ENCODE measurements around the gene VPS33B.
"Not testable (repeated sequence)": the region's sequence is repeated elsewhere in the genome, so short reads cannot be mapped to it uniquely, and the experiment has no call there.

The VPS33B gene

DNA sequence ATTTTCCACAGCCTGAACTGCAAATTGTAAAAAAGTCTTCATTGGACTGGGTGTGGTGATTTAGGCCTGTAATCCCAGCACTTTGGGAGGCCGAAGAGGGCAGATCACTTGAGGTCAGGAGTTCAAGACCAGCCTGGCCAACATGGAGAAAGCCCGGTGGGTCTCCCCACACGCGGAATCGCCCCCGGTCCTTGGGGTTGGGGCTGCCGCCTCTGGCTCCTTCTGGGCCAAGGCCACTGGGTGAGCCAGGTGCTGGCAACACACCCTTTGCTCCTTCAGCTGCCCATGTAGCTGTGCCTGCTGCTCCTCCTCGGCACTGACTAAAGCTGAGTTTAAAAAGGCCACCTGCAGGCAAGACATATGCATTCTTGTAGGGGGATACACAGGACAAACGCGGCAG, 9.4 kb upstream of the VPS33B start:
- TF ChIP-seq, protein P1, sequence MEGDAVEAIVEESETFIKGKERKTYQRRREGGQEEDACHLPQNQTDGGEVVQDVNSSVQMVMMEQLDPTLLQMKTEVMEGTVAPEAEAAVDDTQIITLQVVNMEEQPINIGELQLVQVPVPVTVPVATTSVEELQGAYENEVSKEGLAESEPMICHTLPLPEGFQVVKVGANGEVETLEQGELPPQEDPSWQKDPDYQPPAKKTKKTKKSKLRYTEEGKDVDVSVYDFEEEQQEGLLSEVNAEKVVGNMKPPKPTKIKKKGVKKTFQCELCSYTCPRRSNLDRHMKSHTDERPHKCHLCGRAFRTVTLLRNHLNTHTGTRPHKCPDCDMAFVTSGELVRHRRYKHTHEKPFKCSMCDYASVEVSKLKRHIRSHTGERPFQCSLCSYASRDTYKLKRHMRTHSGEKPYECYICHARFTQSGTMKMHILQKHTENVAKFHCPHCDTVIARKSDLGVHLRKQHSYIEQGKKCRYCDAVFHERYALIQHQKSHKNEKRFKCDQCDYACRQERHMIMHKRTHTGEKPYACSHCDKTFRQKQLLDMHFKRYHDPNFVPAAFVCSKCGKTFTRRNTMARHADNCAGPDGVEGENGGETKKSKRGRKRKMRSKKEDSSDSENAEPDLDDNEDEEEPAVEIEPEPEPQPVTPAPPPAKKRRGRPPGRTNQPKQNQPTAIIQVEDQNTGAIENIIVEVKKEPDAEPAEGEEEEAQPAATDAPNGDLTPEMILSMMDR (conservative IDR thresholded peaks at IDR 0.05), result no peak

GRCh38 chr15:91027677-91028076, 5.3 kb upstream of the VPS33B start:
- TF ChIP-seq, protein P1 (conservative IDR thresholded peaks at IDR 0.05), result no peak

More for the DNA sequence above, 9.4 kb upstream of the VPS33B start:
- peak overlapping the region; percentile 60 for H3K27ac ChIP-seq

GRCh38 chr15:91023720-91024119, 1.3 kb upstream of the VPS33B start:
- TF ChIP-seq, protein P1 (conservative IDR thresholded peaks at IDR 0.05), result no peak
- H3K27ac ChIP-seq, result no peak overlapping the region

More at GRCh38 chr15:91027677-91028076, 5.3 kb upstream of the VPS33B start:
- no peak overlapping the region for H3K27ac ChIP-seq

GRCh38 chr15:91022832-91023129, 387 bp upstream of the VPS33B start:
- H3K27ac ChIP-seq, result peak overlapping the region; percentile 87
- TF ChIP-seq, protein P1 (conservative IDR thresholded peaks at IDR 0.05), result no peak

- TF ChIP-seq, protein P1 (conservative IDR thresholded peaks at IDR 0.05), result no peak
- peak overlapping the region; percentile 87 for H3K27ac ChIP-seq
Observed at GRCh38 chr15:91021516-91022074, 799 bp downstream of the VPS33B start.

GRCh38 chr15:91018158-91018557, 4.2 kb downstream of the VPS33B start:
- TF ChIP-seq, protein P1 (conservative IDR thresholded peaks at IDR 0.05), result no peak

DNA sequence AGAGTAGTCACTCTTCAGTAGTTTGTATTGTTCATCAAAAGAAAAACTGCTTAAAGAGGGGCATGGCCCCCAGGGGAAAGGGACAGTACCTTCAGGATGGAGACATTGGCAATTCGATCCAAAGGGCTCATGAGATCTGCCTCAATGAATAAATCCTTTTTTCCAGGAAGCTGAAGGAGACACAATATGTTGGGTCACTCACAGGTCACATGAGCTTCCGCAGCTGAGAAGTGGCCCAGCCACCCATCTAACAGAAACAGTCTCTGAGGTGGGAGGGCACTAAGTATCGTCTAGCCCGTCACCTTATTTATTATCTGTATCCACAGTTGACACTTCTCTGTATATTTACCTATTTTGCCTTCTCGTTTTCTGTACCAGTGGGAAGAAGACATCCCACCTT, 4.7 kb downstream of the VPS33B start:
- no peak overlapping the region for H3K27ac ChIP-seq
- TF ChIP-seq, protein P1 (conservative IDR thresholded peaks at IDR 0.05), result no peak

More at GRCh38 chr15:91018158-91018557, 4.2 kb downstream of the VPS33B start:
- no peak overlapping the region for H3K27ac ChIP-seq

DNA sequence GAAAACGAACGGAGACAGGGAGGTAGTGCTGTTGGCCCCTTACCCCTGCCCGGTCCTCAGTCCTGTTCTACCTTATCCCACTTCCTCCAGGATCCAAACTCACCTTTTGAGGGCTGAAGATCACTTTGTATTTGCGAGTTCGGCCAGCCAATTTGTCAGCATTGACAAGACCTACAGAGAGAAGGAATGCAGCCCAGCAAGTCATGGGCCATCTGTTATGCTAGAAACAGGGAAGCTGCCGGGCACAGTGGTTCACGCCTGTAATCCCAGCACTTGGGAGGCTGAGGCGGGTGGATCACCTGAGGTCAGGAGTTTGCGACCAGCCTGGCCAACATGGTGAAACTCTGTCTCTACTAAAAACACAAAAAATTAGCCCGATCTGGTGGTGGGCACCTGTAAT, 8.7 kb downstream of the VPS33B start:
- H3K27ac ChIP-seq, result not testable (repeated sequence)
